Measurements from ENCODE around the gene IL31. TPM values are rescaled to one million over a fixed set of nuclear protein-coding genes. Genes with fewer than 3 reads are reported as not detected.

IL31 gene
- total RNA-seq, 4 donors from 2014 or later = not detected

DNA sequence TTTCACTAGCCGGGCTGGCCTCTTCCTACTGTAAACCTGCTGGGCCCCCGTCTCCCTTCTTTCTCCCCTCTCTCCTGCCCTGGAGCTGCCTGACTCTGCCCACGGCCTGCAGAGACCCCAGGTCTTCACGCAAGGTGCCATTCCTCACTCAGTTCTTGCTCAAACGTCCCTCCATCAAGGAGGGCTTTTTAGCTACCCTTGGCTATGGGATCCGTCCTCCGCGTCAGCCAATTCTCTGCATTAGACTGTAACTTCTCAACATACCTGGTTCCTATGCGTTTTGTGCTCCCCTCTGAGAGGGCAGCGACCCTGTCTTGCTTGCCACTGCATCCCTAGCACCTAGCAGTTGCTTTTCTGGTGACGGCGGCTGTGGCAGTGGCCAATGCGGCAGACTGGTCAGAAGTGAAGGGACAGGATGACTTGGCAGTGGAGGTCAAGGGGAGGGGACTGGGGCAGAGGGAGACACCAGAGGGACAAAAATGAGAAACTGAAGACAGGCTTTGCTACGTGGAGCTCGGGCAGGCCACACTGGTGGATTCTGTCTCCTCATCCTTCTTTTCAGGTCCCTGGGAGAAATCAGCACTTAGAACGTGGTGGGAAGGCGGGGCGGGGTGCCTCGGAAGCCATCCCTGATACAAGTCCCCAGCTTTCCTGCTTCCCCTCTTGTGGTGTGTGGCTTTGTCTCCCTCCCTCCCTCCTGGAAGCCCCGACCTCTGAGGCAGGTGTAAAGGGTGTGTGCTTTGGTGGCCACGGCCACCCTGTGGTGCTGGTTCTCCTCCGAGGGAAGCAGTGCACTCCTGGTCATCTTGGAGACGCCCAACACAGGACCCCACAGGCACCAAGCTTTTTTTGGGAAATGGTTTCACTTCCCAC lies 31.3 kb upstream of the IL31 start:
- TF ChIP-seq, protein P1, sequence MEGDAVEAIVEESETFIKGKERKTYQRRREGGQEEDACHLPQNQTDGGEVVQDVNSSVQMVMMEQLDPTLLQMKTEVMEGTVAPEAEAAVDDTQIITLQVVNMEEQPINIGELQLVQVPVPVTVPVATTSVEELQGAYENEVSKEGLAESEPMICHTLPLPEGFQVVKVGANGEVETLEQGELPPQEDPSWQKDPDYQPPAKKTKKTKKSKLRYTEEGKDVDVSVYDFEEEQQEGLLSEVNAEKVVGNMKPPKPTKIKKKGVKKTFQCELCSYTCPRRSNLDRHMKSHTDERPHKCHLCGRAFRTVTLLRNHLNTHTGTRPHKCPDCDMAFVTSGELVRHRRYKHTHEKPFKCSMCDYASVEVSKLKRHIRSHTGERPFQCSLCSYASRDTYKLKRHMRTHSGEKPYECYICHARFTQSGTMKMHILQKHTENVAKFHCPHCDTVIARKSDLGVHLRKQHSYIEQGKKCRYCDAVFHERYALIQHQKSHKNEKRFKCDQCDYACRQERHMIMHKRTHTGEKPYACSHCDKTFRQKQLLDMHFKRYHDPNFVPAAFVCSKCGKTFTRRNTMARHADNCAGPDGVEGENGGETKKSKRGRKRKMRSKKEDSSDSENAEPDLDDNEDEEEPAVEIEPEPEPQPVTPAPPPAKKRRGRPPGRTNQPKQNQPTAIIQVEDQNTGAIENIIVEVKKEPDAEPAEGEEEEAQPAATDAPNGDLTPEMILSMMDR (IDR thresholded peaks at IDR 0.05; ENCODE audit: low read depth) = no peak

DNA sequence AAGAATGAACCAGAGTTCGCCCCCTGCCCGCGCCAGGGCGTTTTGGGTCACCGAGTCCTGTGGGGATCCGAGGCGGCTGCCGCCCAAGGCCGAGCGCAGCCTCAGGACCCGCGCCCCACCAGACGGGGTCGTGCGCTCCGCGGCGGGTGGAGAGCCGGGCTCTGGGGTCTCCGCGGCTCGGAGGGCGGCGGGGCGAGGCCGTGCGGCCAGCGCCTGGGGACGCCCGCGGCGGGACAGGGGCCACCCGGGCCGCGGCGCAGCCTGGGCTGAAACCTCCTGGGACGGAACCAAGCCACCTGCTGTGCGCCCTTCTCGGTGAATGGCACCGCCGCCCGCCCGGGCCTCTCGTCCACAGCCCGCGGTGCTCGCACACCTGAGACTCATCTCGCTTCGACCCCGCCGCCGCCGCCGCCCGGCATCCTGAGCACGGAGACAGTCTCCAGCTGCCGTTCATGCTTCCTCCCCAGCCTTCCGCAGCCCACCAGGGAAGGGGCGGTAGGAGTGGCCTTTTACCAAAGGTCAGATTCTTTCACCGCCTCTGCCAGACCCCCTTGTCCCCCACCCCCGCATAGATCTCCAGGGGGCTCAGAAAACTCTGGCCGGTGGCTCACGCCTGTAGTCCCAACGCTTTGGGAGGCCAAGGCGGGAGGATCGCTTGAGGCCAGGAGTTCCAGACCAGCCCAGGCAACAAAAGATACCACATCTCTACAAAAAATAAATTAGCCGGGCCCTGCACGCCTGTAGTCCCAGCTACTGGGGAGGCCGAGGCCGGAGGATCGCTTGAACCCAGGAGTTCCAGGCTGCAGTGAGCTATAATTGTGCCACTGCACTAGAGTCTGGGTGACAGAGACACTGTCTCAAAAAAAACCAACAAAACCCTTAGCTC lies 30.4 kb upstream of the IL31 start:
- TF ChIP-seq, protein P1 (IDR thresholded peaks at IDR 0.05; ENCODE audit: low read depth) = no peak

GRCh38 chr12:122203301-122204166 lies 29.5 kb upstream of the IL31 start, which contains the start of gene B3GNT4:
Gene B3GNT4, plus strand, starts transcription at chr12:122203709. Its CDS starts 910 bp downstream, at chr12:122204619.
- TF ChIP-seq, protein P1 (IDR thresholded peaks at IDR 0.05; ENCODE audit: low read depth) = no peak

- TF ChIP-seq, protein P1 (IDR thresholded peaks at IDR 0.05; ENCODE audit: low read depth) = no peak
These were observed 28.0 kb upstream of the IL31 start for GRCh38 chr12:122202017-122202416.

- TF ChIP-seq, protein P1 (IDR thresholded peaks at IDR 0.05; ENCODE audit: low read depth) = no peak
These were observed 27.4 kb upstream of the IL31 start for GRCh38 chr12:122201381-122201780.

DNA sequence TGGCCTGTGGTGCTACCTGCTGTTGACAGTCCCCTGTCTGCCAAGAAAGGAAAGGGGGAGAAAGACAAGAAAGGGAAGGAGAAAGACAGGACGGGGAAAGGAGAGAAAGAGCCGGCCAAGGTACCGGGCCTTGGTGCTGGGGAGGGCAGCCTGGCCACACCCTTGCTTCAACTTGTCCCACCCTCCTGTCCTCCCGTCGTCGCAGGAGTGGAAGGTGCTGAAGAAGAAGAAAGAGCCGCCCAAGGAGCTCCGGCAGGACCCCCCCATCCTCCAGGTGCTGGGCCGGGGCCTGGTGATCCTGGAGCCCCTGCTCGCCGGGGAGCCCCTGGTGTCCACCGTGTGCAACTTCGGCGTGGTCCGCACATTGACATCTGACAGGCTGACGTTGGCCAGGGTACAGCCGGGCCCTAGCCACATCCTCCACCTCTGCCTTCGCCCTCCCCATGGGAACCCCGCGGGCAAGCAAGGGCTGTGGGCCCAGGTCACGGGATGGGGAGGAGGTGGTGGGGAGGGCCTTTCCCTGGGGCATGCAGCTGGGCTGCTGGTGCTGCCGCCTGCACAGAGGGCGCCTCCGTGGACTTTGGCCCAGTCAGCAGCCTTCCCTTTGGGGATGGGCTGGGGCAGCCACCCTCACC lies 26.6 kb upstream of the IL31 start:
- TF ChIP-seq, protein P1 (IDR thresholded peaks at IDR 0.05; ENCODE audit: low read depth) = no peak
